ENCODE measurements around the gene ATP6AP2. TPM values are rescaled to one million over a fixed set of nuclear protein-coding genes. Genes with fewer than 3 reads are reported as not detected.

Gene ATP6AP2, protein sequence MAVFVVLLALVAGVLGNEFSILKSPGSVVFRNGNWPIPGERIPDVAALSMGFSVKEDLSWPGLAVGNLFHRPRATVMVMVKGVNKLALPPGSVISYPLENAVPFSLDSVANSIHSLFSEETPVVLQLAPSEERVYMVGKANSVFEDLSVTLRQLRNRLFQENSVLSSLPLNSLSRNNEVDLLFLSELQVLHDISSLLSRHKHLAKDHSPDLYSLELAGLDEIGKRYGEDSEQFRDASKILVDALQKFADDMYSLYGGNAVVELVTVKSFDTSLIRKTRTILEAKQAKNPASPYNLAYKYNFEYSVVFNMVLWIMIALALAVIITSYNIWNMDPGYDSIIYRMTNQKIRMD
- total RNA-seq (2021): 67.5 and 68.3 TPM in 2 replicates
- long read RNA-seq, transcript ATP6AP2-217 (9 exons, 2,337 nt): major isoform, 720 of 794 reads
- long read RNA-seq, transcript ATP6AP2-224 (8 exons, 1,929 nt): minor isoform, 21 of 794 reads
- long read RNA-seq, transcript ATP6AP2-215 (8 exons, 1,962 nt): minor isoform, 6 of 794 reads
- long read RNA-seq, transcript ATP6AP2-202 (7 exons, 1,093 nt): minor isoform, 12 of 794 reads
- long read RNA-seq, partial matches to known transcripts: 8 of 794 reads
- long read RNA-seq, other reads (novel, unspliced or antisense): 14 of 794 reads

DNA sequence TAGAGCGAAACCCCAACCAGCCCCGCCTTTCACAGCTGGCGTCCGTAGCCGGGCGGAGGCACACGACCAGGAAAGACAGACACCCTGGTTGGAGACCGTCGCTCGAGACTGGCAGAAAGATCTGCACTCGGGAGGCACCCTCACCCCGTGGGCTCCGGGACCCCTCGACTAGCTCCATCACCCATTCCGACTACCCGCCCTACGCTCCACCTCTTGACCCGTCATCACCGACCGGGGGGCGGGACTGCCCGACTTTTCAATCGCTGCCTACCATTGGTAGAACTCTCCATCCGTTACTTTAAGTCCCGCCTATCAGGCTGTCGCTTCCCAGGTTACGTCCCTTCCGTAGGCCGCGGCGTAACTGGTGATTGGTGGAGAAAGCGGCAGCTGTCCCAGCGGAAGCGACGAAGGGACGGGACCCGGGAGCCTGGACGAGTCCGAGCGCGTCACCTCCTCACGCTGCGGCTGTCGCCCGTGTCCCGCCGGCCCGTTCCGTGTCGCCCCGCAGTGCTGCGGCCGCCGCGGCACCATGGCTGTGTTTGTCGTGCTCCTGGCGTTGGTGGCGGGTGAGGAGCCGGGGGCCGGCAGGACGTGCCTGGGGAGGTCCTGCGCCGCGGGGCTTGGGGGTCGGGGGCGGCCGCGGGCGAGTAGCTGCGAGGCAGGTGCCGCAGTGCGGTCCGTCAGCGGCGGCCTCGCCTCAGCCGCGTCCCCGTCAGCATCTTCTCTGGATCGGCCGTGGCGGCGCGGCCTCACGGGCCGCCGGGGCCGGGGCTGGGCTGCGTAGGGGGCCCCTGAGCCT lies at the start of gene ATP6AP2:
TSS of gene ATP6AP2 (plus strand) at position 434 of the 799 bp plus-strand sequence. CDS start at position 530, 96 bp downstream.
- Histone ChIP-seq H2BK20ac (ENCODE audit: low read depth, low read length, poor library complexity, severe bottlenecking) (no peak within 1 kb of the TSS), H4K5ac (ENCODE audit: insufficient read length, low read depth, low read length) (no peak within 1 kb of the TSS), H3K9me3 (ENCODE audit: control insufficient read depth, low read depth, low read length) (no peaks in the 10 kb centered on the region), H3K27me3 (ENCODE audit: insufficient read depth, low read length) (no peaks in the 10 kb centered on the region), H4K20me1 (ENCODE audit: control insufficient read depth, insufficient read depth, insufficient read length) (no peaks in the 10 kb centered on the region), H3K56ac (ENCODE audit: insufficient read length, low read depth, low read length) (no peak within 1 kb of the TSS), H2BK5ac (ENCODE audit: insufficient read length, low read length) (no peak within 1 kb of the TSS), H3K27ac (ENCODE audit: insufficient read length, low read depth, low read length) (no peak within 1 kb of the TSS), H3K23me2 (ENCODE audit: insufficient read length, low read depth, low read length, poor library complexity, severe bottlenecking) (peaks cover 4% of the 10 kb centered on the region), H2BK120ac (ENCODE audit: low read depth, low read length, poor library complexity, severe bottlenecking) (no peak within 1 kb of the TSS), H3K4me1 (ENCODE audit: insufficient read depth, low read length) (no peaks in the 10 kb centered on the region), H3K4ac (ENCODE audit: low read depth, low read length) (no peak within 1 kb of the TSS), H2BK15ac (ENCODE audit: low read depth, low read length) (no peak within 1 kb of the TSS), H3K79me2 (ENCODE audit: insufficient read depth, low read length) (peaks cover 10% of the 10 kb centered on the region; the same call in 1 of the 2 replicates), H2AFZ (ENCODE audit: low read length) (no peak within 1 kb of the TSS), H3T11ph (ENCODE audit: low read length) (no peak within 1 kb of the TSS), H3K18ac (ENCODE audit: insufficient read length, low read depth, low read length) (peak within 1 kb of the TSS; percentile 76), H3K9ac (ENCODE audit: extremely low read depth, insufficient read length, low read length) (peak within 1 kb of the TSS; percentile 75), H2BK12ac (ENCODE audit: insufficient read length, low read depth, low read length) (no peak within 1 kb of the TSS), H4K91ac (ENCODE audit: insufficient read length, low read depth, low read length) (no peak within 1 kb of the TSS), H3K79me1 (ENCODE audit: insufficient read depth, low read depth, low read length, poor library complexity, severe bottlenecking) (peaks cover 6% of the 10 kb centered on the region), H2AK5ac (ENCODE audit: insufficient read length, low read length) (no peak within 1 kb of the TSS), H3K4me2 (ENCODE audit: insufficient read depth, insufficient read length, low read length) (peak within 1 kb of the TSS; percentile 80), H3K14ac (ENCODE audit: insufficient read depth, low read length) (no peak within 1 kb of the TSS; the same call in 1 of the 2 replicates), H4K8ac (replicated peaks; ENCODE audit: insufficient read length, low read depth, low read length) (no peak within 1 kb of the TSS), H3K23ac (ENCODE audit: insufficient read length, low read depth, low read length) (no peak within 1 kb of the TSS)
- TF ChIP-seq, protein P1, sequence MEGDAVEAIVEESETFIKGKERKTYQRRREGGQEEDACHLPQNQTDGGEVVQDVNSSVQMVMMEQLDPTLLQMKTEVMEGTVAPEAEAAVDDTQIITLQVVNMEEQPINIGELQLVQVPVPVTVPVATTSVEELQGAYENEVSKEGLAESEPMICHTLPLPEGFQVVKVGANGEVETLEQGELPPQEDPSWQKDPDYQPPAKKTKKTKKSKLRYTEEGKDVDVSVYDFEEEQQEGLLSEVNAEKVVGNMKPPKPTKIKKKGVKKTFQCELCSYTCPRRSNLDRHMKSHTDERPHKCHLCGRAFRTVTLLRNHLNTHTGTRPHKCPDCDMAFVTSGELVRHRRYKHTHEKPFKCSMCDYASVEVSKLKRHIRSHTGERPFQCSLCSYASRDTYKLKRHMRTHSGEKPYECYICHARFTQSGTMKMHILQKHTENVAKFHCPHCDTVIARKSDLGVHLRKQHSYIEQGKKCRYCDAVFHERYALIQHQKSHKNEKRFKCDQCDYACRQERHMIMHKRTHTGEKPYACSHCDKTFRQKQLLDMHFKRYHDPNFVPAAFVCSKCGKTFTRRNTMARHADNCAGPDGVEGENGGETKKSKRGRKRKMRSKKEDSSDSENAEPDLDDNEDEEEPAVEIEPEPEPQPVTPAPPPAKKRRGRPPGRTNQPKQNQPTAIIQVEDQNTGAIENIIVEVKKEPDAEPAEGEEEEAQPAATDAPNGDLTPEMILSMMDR (conservative IDR thresholded peaks at IDR 0.05): no peak
- peaks cover 7 to 10% of the 10 kb centered on the region in 2 experiments; a peak in 3 of 4 replicates for H3K4me1 Mint-ChIP-seq
- no CpG with 5 or more reads among the region's 89 CpGs for WGBS (ENCODE audit: extremely low coverage, insufficient read length, low lambda C conversion rate)
- H3K9me3 Mint-ChIP-seq: peaks cover 60% of the 10 kb centered on the region in 2 experiments
- H3K27ac Mint-ChIP-seq: peak within 1 kb of the TSS in 1 of 3 experiments; percentile 94; a peak in 4 of 7 replicates
- peaks cover 0 to 2% (median 0%) of the 10 kb centered on the region in 3 experiments; a peak in 3 of 7 replicates for H3K36me3 Mint-ChIP-seq (ENCODE audit: insufficient read depth in 1 of 3, low read depth in 3 of 3)
- H3K27me3 Mint-ChIP-seq (ENCODE audit: low read depth): peaks cover 2% of the 10 kb centered on the region; the same call in 1 of the 2 replicates
- peak within 1 kb of the TSS; percentile 83 to 88 for H3K4me3 Mint-ChIP-seq
- DNase-seq: peak; percentile 97
